K562 (cell line): ENCODE results near the gene KIFAP3. TPM values are rescaled to one million over a fixed set of nuclear protein-coding genes. Genes with fewer than 3 reads are reported as not detected.

Source experiments
- ATAC-seq: fragments of 200-7000 bp; cut with Tn5 transposase; 3 replicates; pipeline ENCODE4 v1.9.1; 2020; ENCODE audit warnings: moderate library complexity
- BruUV-seq: library from RNA; stranded (reverse); fragments of 400-500 nt; replicated peaks from 2 replicates; lab custom pipeline; 2021; lab: Mats Ljungman, UMichigan
- CTCF ChIA-PET: fragments of 300-600 bp; formaldehyde crosslinking; extraction: SDS; loops from one replicate; lab custom pipeline; 2021; ENCODE audit warnings: low intra/inter-chr PET ratio; lab: Yijun Ruan, JAX
- POLR2A ChIA-PET: fragments of 300-600, 350-650 bp; sonication (Branson Sonifier 250); formaldehyde crosslinking; extraction: SDS; loops from one replicate; lab custom pipeline; 2021; ENCODE audit warnings: antibody characterized with exemption, inconsistent platforms; lab: Yijun Ruan, JAX
- DNase-seq, 4 experiments: peaks; one replicate each; pipeline versions ENCODE4 v3.0.0 to v3.0.0-alpha.2; 2011 to 2018; ENCODE audit warnings: low spot score in 3 of 4, mixed read lengths in 3 of 4; ENCODE audit errors: extremely low read depth in 1 of 4
- FAIRE-seq: peaks from 2 replicates; lab custom pipeline; 2011; peaks lifted over from hg19 to GRCh38; lab: Jason Lieb, UNC
- H2AFZ ChIP-seq: 2 replicates; pipeline ENCODE4 v1.6.0; 2011; ENCODE audit warnings: low read depth, low read length, control low read depth, inconsistent platforms
- H3K27ac ChIP-seq: fragments of 200-600 bp; 3 replicates; pipeline ENCODE4 v1.8.0; 2011; ENCODE audit warnings: low read depth, mild to moderate bottlenecking, control low read depth, inconsistent platforms, low read length, moderate library complexity, mixed read lengths; ENCODE audit errors: extremely low read depth
- H3K27me3 ChIP-seq, 2 experiments: fragments of 300-600 bp in 1 of 2; 2 replicates in 1 of 2; 3 replicates in 1 of 2; pipeline versions ENCODE4 v1.6.0 to v1.8.0; 2011; ENCODE audit warnings: inconsistent platforms in 2 of 2, low read length in 2 of 2, mild to moderate bottlenecking in 1 of 2, mixed read lengths in 1 of 2, moderate library complexity in 1 of 2; ENCODE audit not compliant: control insufficient read depth in 2 of 2, insufficient read depth in 2 of 2
- H3K36me3 ChIP-seq: fragments of 300-600 bp; 3 replicates; pipeline ENCODE4 v1.8.0; 2011; ENCODE audit warnings: mild to moderate bottlenecking, low read length, inconsistent platforms; ENCODE audit not compliant: control insufficient read depth, insufficient read depth
- H3K4me1 ChIP-seq, 2 experiments: fragments of 200-600 bp in 1 of 2; replicated peaks in 1 of 2; 2 replicates in 1 of 2; 3 replicates in 1 of 2; pipeline versions ENCODE4 v1.5.1 to v1.8.0; 2011; ENCODE audit warnings: inconsistent platforms in 2 of 2, low read length in 2 of 2, mild to moderate bottlenecking in 1 of 2, mixed read lengths in 1 of 2, moderate library complexity in 1 of 2; ENCODE audit not compliant: control insufficient read depth in 2 of 2, insufficient read depth in 2 of 2
- H3K4me2 ChIP-seq: 2 replicates; pipeline ENCODE4 v1.6.1; 2011; ENCODE audit warnings: low read length, control low read depth, inconsistent platforms, mixed read lengths; ENCODE audit not compliant: insufficient read depth
- H3K4me3 ChIP-seq: fragments of 200-600 bp; sonication (generic), shearing (Covaris generic); 2 replicates; pipeline ENCODE4 v1.5.1; 2016; ENCODE audit warnings: control low read depth, inconsistent platforms
- H3K79me2 ChIP-seq: fragments of 200-600 bp; 3 replicates; pipeline ENCODE4 v1.8.0; 2011; ENCODE audit warnings: low read length, inconsistent platforms; ENCODE audit not compliant: control insufficient read depth, insufficient read depth
- H3K9ac ChIP-seq, 2 experiments: 2 replicates each; pipeline versions ENCODE4 v1.6.0 to v1.6.1; 2011; ENCODE audit warnings: low read depth in 2 of 2, low read length in 2 of 2, control low read depth in 1 of 2, inconsistent platforms in 1 of 2, mild to moderate bottlenecking in 1 of 2, mixed read lengths in 1 of 2; ENCODE audit not compliant: insufficient read depth in 1 of 2
- H3K9me1 ChIP-seq: one replicate; pipeline ENCODE4 v1.6.0; 2011; ENCODE audit warnings: inconsistent platforms, mild to moderate bottlenecking, low read length, moderate library complexity; ENCODE audit not compliant: control insufficient read depth, insufficient read depth
- H3K9me3 ChIP-seq: replicated peaks from 2 replicates; pipeline ENCODE4 v1.5.1; 2011; ENCODE audit warnings: low read depth, low read length, inconsistent platforms; ENCODE audit not compliant: control insufficient read depth, insufficient read depth
- H4K20me1 ChIP-seq: replicated peaks from 2 replicates; pipeline ENCODE4 v1.6.1; 2011; ENCODE audit warnings: low read length, inconsistent platforms, mixed read lengths; ENCODE audit not compliant: control insufficient read depth, insufficient read depth
- HMG20A ChIP-seq: fragments of 450-650 bp; formaldehyde crosslinking; conservative IDR thresholded peaks from 2 replicates; pipeline ENCODE4 v1.4.0; 2020; ENCODE audit warnings: mild to moderate bottlenecking, mixed read lengths
- NELFE ChIP-seq: IDR thresholded peaks from 2 replicates; pipeline ENCODE4 v1.6.1; 2011; ENCODE audit warnings: mild to moderate bottlenecking; ENCODE audit not compliant: insufficient read depth, insufficient read length
- PYGO2 ChIP-seq: fragments of 450-650 bp; IDR thresholded peaks from 2 replicates; pipeline ENCODE4 v1.6.1; 2016; ENCODE audit warnings: mild to moderate bottlenecking, missing genetic modification characterization, moderate library complexity, missing compliant biosample characterization
- WGBS: fragments of 100-300 bp; shearing (Covaris generic); methylation state at CpG from one replicate; pipeline ENCODE4 v1.1.6; 2016; ENCODE audit warnings: low coverage, mixed read lengths; ENCODE audit not compliant: insufficient coverage; ENCODE audit errors: missing lambda C conversion rate; 5-methylcytosine and 5-hydroxymethylcytosine counted together
- in situ Hi-C: fragments of 300-500 bp; cut with MboI; formaldehyde crosslinking; loops from 4 replicates; pipeline ENCODE4 v1.15.0; 2018; ENCODE audit warnings: inconsistent platforms, mixed read lengths
- intact Hi-C: fragments of 100-400 bp; cut with micrococcal nuclease; formaldehyde crosslinking; loops from 2 replicates; pipeline ENCODE4 v1.14.2; 2022
- polyA plus RNA-seq, 8 experiments: library from polyadenylated mRNA; depleted of rRNA in 4 of 8; stranded (reverse) in 5 of 8; unstranded in 3 of 8; fragments of >200 nt; fragmentation: Nextera tagmentation in 2 of 8; fragmentation: Illumina TruSeq in 1 of 8; extraction: Ambion mirVana in 2 of 8; extraction: Trizol in 1 of 8; gene quantifications; 2 replicates each; pipeline versions ENCODE4 v1.2.1 to v1.2.3, GENCODE V29; 2011 to 2014; ENCODE audit warnings: inconsistent platforms in 1 of 8, missing spikeins in 1 of 8
- total RNA-seq, 7 experiments: library from RNA; depleted of rRNA in 6 of 7; stranded (reverse); fragments of >200 nt in 6 of 7; fragmentation: Illumina TruSeq in 2 of 7; extraction: Trizol in 2 of 7; gene quantifications; 2 replicates each; pipeline versions ENCODE4 v1.2.1 to v1.2.3, GENCODE V29; 2011 to 2021; ENCODE audit warnings: low replicate concordance in 1 of 7

Gene KIFAP3
- total and polyA plus RNA-seq, 9 of the 15 experiments (the other 6 are each of a cell fraction or from before 2014, with no cell fraction given) = 8.8 to 17.5 (median 11.8) TPM

- no TSS peak for BruUV-seq
- CTCF ChIA-PET = interaction anchor here (0.5 kb wide), 1 partner anchor 24 kb away, joined by 6 read pairs; no protein-coding TSS in a partner anchor
- H3K9me3 ChIP-seq = no peaks in the 10 kb centered on the region
- ATAC-seq = no peak
- H4K20me1 ChIP-seq = no peaks in the 10 kb centered on the region
- H3K4me2 ChIP-seq = no peak overlapping the region
- no peaks in the 10 kb centered on the region for H3K27me3 ChIP-seq
- H3K4me3 ChIP-seq = no peak overlapping the region
- H3K36me3 ChIP-seq = no peaks in the 10 kb centered on the region
- intact Hi-C loops (no loop called here), in situ Hi-C loops (no loop called here)
- H2AFZ ChIP-seq = no peak overlapping the region
- no peak for FAIRE-seq
- TF ChIP-seq PYGO2 (tag) = no peak
- no peak for TF ChIP-seq NELFE
- no peak for TF ChIP-seq HMG20A
- TF ChIP-seq, all 486 proteins: peak for 0
- no peak overlapping the region for H3K9ac ChIP-seq
- POLR2A ChIA-PET = no interaction called here
- H3K79me2 ChIP-seq = no peaks in the 10 kb centered on the region
- 40% methylated on average over 2 of the region's 2 CpGs for WGBS
- DNase-seq = no peak
- H3K27ac ChIP-seq = no peak overlapping the region
- no peaks in the 10 kb centered on the region for H3K4me1 ChIP-seq
- H3K9me1 ChIP-seq = no peaks in the 10 kb centered on the region
Observed at GRCh38 chr1:169941982-169942830, 132.3 kb downstream of the KIFAP3 start.
